ENCODE data around the gene UST.

DNA sequence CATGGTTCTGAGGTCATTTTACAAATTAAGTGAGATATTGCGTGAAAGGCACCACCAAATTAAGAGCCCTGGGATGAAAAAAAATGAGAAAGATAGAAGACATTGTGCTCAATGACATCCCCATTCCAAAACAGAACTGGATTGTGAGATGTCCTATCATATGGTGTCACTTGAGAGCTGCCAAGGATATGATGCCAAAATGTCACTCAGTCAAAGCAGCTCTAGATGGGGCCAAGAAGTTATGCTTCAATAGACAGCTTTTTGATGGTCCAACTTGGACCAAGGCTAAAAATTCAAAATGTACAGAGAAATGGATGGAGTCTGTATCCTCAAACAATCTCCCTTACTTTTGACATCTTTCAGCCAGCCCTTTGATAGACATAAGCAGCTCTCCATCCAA, 180.8 kb downstream of the UST start:
- TF ChIP-seq, protein P1, sequence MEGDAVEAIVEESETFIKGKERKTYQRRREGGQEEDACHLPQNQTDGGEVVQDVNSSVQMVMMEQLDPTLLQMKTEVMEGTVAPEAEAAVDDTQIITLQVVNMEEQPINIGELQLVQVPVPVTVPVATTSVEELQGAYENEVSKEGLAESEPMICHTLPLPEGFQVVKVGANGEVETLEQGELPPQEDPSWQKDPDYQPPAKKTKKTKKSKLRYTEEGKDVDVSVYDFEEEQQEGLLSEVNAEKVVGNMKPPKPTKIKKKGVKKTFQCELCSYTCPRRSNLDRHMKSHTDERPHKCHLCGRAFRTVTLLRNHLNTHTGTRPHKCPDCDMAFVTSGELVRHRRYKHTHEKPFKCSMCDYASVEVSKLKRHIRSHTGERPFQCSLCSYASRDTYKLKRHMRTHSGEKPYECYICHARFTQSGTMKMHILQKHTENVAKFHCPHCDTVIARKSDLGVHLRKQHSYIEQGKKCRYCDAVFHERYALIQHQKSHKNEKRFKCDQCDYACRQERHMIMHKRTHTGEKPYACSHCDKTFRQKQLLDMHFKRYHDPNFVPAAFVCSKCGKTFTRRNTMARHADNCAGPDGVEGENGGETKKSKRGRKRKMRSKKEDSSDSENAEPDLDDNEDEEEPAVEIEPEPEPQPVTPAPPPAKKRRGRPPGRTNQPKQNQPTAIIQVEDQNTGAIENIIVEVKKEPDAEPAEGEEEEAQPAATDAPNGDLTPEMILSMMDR (IDR thresholded peaks at IDR 0.05) = no peak
- TF ChIP-seq POLR2A (IDR thresholded peaks at IDR 0.05) (no peak), POLR2AphosphoS5 (IDR thresholded peaks at IDR 0.05) (no peak), EP300 (IDR thresholded peaks at IDR 0.05; ENCODE audit: low read depth) (no peak)
